ENCODE results near the gene PERM1. TPM values are rescaled to one million over a fixed set of nuclear protein-coding genes. Genes with fewer than 3 reads are reported as not detected.

PERM1 gene
- total and polyA plus RNA-seq, 2 of the 8 experiments (the other 6 are each of a cell fraction or from before 2014, with no cell fraction given) = not detected

DNA sequence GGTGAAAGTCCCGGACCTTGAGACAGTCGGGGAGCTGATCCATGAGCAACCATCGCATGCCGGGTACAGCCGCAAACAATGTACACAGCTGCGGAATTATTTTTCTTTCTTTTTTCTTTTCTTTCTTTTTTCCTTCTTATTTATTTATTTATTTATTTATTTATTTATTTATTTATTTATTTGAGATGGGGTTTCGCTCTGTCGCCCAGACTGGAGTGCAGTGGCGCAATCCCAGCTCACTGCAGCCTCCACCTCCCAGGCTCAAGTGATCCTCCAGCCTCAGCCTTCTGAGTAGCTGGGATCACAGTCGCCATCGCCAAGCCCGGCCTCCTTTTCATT lies 2.6 kb upstream of the PERM1 start:
- Histone ChIP-seq H3K23ac (ENCODE audit: insufficient read length) (no peak overlapping the region), H3K79me1 (ENCODE audit: low read depth, low read length) (no peaks in the 10 kb centered on the region), H2BK15ac (ENCODE audit: low read length) (no peak overlapping the region), H4K20me1 (replicated peaks in 1 of 2; ENCODE audit: control insufficient read depth in 1 of 2, insufficient read depth in 2 of 2, low read length in 2 of 2) (peaks cover 0 to 8% of the 10 kb centered on the region in 2 experiments), H2BK120ac (replicated peaks; ENCODE audit: low read depth, low read length) (no peak overlapping the region), H3K4me3 (ENCODE audit: extremely low read depth in 1 of 4, insufficient read depth in 2 of 4, low read depth in 3 of 4, low read length in 4 of 4) (no peak overlapping the region), H3K23me2 (ENCODE audit: low read depth, low read length) (peaks cover 4% of the 10 kb centered on the region; the same call in 1 of the 2 replicates), H3K9ac (replicated peaks in 1 of 4; ENCODE audit: extremely low read depth in 1 of 4, low read depth in 3 of 4, low read length in 3 of 4) (no peak overlapping the region), H4K8ac (ENCODE audit: extremely low read depth, insufficient read depth, low read length) (no peak overlapping the region), H3K4ac (replicated peaks; ENCODE audit: insufficient read length, low read depth, low read length) (no peak overlapping the region), H3K79me2 (ENCODE audit: control insufficient read depth in 1 of 2, insufficient read depth in 2 of 2, low read length in 2 of 2) (no peaks in the 10 kb centered on the region), H3K18ac (ENCODE audit: extremely low read depth, low read length) (no peak overlapping the region), H2BK12ac (ENCODE audit: low read depth, low read length) (no peak overlapping the region), H3K14ac (ENCODE audit: insufficient read length) (no peak overlapping the region), H3K9me3 (ENCODE audit: insufficient read depth in 2 of 2, low read depth in 1 of 2, low read length in 1 of 2) (no peaks in the 10 kb centered on the region), H3K27ac (ENCODE audit: low read depth, low read length) (no peak overlapping the region), H3K27me3 (replicated peaks in 1 of 4; ENCODE audit: control insufficient read depth in 3 of 4, extremely low read depth in 1 of 4, insufficient read depth in 3 of 4, low read length in 3 of 4) (peaks cover under 1 to 33% (median 19%) of the 10 kb centered on the region in 4 experiments), H4K5ac (ENCODE audit: insufficient read length, low read depth, low read length) (no peak overlapping the region), H2BK5ac (ENCODE audit: low read depth, low read length) (no peak overlapping the region), H2BK20ac (ENCODE audit: low read length) (no peak overlapping the region), H3K36me3 (ENCODE audit: control insufficient read depth in 2 of 4, insufficient read depth in 4 of 4, low read length in 3 of 4) (no peaks in the 10 kb centered on the region), H4K91ac (replicated peaks; ENCODE audit: insufficient read length, low read length) (no peak overlapping the region), H2AFZ (ENCODE audit: low read length) (no peak overlapping the region), H3K4me2 (ENCODE audit: insufficient read depth in 1 of 2, low read depth in 2 of 2, low read length in 2 of 2) (peak overlapping the region in 1 of 2 experiments; percentile 38; a peak in 2 of 4 replicates), H3K4me1 (replicated peaks in 1 of 4; ENCODE audit: control insufficient read depth in 3 of 4, insufficient read depth in 4 of 4, low read length in 3 of 4) (no peaks in the 10 kb centered on the region; a peak in 1 of 7 replicates), H3K56ac (replicated peaks; ENCODE audit: insufficient read length, low read depth, low read length) (no peak overlapping the region), H2AK5ac (ENCODE audit: low read depth, low read length) (no peak overlapping the region)
- ChIA-PET CTCF (ENCODE audit: partially characterized antibody) (interaction anchor here (0.7 to 6.9 kb wide), 37 partner anchors 8 to 266 kb away, joined by 3 to 86 read pairs (median 5); partner anchors contain the start of genes HES4, ISG15, PLEKHN1 and SDF4), POLR2A (ENCODE audit: partially characterized antibody) (interaction anchor here (0.7 to 1.6 kb wide), 3 partner anchors 15 to 56 kb away, joined by 3 to 4 read pairs (median 4); partner anchors contain the start of gene HES4)
- FAIRE-seq (no peak), DNase-seq (ENCODE audit: low read depth in 1 of 2, low spot score in 2 of 2) (no peak)
- TF ChIP-seq, protein P1, sequence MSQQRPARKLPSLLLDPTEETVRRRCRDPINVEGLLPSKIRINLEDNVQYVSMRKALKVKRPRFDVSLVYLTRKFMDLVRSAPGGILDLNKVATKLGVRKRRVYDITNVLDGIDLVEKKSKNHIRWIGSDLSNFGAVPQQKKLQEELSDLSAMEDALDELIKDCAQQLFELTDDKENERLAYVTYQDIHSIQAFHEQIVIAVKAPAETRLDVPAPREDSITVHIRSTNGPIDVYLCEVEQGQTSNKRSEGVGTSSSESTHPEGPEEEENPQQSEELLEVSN (IDR thresholded peaks at IDR 0.05) = no peak
- 65% methylated on average over 12 of the region's 12 CpGs; no CpG with 5 or more reads in 1 of the 2 experiments for whole genome bisulfite sequencing, 2 experiments (ENCODE audit: extremely low coverage in 1 of 2, insufficient coverage in 1 of 2, insufficient read length in 1 of 2, insufficient replicate concordance in 2 of 2, low coverage in 1 of 2, low lambda C conversion rate in 2 of 2, missing lambda C conversion rate in 1 of 2)
